A204.1 (cell line): Measurements from ENCODE around the gene ADIPOR1.

Experiments used
- FAIRE-seq: peaks from 2 replicates; lab custom pipeline; 2012; peaks lifted over from hg19 to GRCh38; lab: Jason Lieb, UNC

Gene ADIPOR1

GRCh38 chr1:202968895-202969295 lies 10.8 kb upstream of the ADIPOR1 start:
- no peak for FAIRE-seq

GRCh38 chr1:202968351-202968750 lies 10.2 kb upstream of the ADIPOR1 start:
- no peak for FAIRE-seq

GRCh38 chr1:202967684-202968281 lies 9.7 kb upstream of the ADIPOR1 start:
- no peak for FAIRE-seq

GRCh38 chr1:202966006-202966898 lies 8.1 kb upstream of the ADIPOR1 start:
- FAIRE-seq, result no peak

GRCh38 chr1:202965422-202965821 lies 7.3 kb upstream of the ADIPOR1 start:
- FAIRE-seq, result no peak

GRCh38 chr1:202964791-202965410 lies 6.8 kb upstream of the ADIPOR1 start:
- FAIRE-seq, result no peak

GRCh38 chr1:202961220-202961880 lies 3.2 kb upstream of the ADIPOR1 start:
- FAIRE-seq, result no peak

GRCh38 chr1:202959276-202959620 lies 1.1 kb upstream of the ADIPOR1 start:
- FAIRE-seq, result no peak

- FAIRE-seq, result no peak
Observed at GRCh38 chr1:202958544-202959275, 598 bp upstream of the ADIPOR1 start.

GRCh38 chr1:202956969-202957368 lies 1.1 kb downstream of the ADIPOR1 start:
- no peak for FAIRE-seq

GRCh38 chr1:202954057-202954745 lies 3.9 kb downstream of the ADIPOR1 start:
- FAIRE-seq, result no peak

- no peak for FAIRE-seq
Observed at GRCh38 chr1:202953392-202953791, 4.7 kb downstream of the ADIPOR1 start.

- no peak for FAIRE-seq
Observed at GRCh38 chr1:202952818-202953217, 5.3 kb downstream of the ADIPOR1 start.

GRCh38 chr1:202952099-202952498 lies 6.0 kb downstream of the ADIPOR1 start:
- FAIRE-seq, result no peak

- no peak for FAIRE-seq
Observed at GRCh38 chr1:202951437-202951836, 6.7 kb downstream of the ADIPOR1 start.

GRCh38 chr1:202945483-202945882 lies 12.6 kb downstream of the ADIPOR1 start:
- FAIRE-seq, result no peak

GRCh38 chr1:202944438-202944921 lies 13.6 kb downstream of the ADIPOR1 start:
- FAIRE-seq, result no peak

GRCh38 chr1:202942426-202942825 lies 15.7 kb downstream of the ADIPOR1 start:
- FAIRE-seq, result no peak

- no peak for FAIRE-seq
Observed at GRCh38 chr1:202941372-202941771, 16.7 kb downstream of the ADIPOR1 start.

- no peak for FAIRE-seq
Observed at GRCh38 chr1:202940561-202940960, 17.6 kb downstream of the ADIPOR1 start.

- FAIRE-seq, result no peak
Observed at GRCh38 chr1:202938287-202938925, 19.7 kb downstream of the ADIPOR1 start.
